Fibroblast of the conjunctiva (primary cell): ENCODE results near the gene ETV5.
A peak's percentile ranks its signal among the peaks of the same experiment; 100 is the strongest.
"Not testable (repeated sequence)": the region's sequence is repeated elsewhere in the genome, so short reads cannot be mapped to it uniquely, and the experiment has no call there.

Source experiments
- DNase-seq: peaks from one replicate; pipeline ENCODE4 v3.0.0-alpha.2; 2010; ENCODE audit warnings: low read depth

ETV5 gene

GRCh38 chr3:186021673-186022362 is 87.1 kb downstream of the ETV5 start:
- DNase-seq, result peak; percentile 87

DNA sequence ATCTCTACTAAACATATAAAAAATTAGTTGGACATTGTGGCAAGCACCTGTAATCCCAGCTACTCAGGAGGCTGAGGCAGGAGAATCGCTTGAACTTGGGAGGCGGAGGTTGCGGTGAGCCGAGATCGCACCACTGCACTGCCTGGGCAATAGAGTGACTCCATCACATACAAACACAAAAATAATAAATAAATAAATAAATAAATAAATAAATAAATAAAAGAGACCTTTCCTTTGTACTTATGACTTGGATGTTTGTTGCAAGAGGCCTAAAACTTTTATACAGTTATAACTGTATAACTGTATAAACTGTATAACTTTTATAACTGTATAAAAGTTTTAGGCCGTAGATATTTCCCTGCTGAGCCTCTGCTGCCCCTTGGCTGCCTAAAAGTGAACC is 87.6 kb downstream of the ETV5 start:
- DNase-seq, result not testable (repeated sequence)

DNA sequence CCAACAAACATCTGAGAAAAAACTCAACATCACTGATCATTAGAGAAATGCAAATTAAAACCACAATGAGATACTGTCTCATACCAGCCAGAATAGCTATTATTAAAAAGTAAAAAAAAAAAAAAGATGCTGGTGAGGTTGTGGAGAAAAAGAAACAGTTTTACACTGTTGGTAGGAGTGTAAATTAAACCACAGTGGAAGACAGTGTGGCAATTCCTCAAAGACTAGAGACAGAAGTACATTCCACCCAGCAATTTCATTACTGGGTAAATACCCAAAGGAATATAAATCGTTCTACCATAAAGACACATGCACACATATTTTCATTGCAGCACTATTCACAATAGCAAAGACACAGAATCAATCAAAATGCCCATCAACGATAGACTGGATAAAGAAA is 89.6 kb downstream of the ETV5 start:
- not testable (repeated sequence) for DNase-seq

DNA sequence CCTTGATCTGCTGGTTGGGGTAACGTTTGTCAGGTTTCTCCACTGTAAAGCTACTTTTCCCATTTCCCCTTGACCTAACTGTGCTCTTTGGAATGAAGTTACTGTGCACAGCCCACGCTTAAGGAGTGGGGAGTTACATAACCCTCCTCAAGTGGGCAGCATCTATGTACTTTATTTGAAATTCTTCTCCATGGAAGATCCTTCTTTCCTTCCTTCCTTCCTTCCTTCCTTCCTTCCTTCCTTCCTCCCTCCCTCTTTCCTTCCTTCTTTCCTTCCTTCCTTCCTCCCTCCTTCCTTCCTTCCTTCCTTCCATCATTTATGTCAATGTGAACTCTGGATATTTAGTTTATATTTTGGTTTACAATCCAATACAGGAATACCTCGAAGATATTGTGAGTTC is 94.0 kb downstream of the ETV5 start:
- DNase-seq, result no peak

DNA sequence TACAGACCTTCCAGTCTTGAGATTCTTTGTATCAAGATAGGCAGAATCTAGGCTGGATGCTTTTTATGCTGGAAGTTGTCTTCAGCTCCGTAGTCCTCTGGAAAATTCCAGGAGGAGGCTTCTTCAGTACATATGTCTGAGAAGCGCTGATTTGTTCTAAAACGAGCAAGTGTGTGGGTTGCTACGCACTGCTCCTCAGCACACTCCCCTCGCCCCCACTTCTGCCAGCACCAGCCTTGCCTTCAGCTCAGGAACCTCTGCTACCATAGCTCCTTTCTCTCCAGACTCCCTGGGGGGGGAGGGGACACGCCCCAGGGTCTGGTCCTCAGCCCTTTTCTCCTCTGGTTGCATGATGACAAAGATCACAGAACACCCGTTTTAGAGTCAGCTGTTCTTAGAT is 95.6 kb downstream of the ETV5 start:
- no peak for DNase-seq

DNA sequence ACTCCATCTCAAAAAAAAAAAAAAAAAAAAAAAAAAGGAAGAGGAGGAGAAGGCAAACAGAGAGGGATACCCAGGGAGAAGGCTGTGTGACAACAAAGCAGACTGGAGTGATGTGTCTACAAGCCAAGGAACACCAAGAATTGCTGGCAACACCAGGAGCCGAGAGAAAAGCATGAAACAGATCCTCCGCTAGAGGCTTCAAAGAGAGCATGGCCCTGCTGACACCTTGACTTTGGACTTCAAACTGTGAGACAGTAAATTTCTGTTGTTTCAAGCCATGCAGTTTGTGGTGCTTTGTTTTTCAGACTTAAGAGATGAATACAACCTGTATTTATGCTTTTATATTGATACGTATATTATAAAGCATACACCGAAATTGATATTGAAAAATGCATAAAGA is 96.8 kb downstream of the ETV5 start:
- DNase-seq, result no peak

GRCh38 chr3:186004671-186005070 is 104.2 kb downstream of the ETV5 start:
- DNase-seq, result no peak

DNA sequence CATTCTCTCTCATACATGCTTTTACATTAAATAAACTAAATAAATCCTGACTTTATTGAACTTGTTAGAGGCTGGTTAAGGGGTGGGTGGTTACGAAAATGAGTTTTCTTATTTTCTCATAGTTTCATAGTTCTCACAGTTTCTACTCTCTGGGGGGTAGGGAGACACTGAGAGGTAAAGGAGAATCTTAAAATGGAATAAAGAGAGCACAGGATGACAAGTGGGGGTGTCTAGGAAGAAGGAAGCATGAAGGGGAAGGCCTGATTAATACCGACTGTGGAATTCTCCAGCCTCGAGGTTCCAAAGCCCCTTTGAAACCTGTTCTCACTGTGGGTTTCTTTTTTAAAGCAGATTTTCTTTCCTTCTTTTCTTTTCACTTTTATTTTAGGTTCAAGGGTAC is 104.7 kb downstream of the ETV5 start:
- DNase-seq, result no peak

GRCh38 chr3:186003610-186004009 is 105.3 kb downstream of the ETV5 start:
- DNase-seq, result no peak

DNA sequence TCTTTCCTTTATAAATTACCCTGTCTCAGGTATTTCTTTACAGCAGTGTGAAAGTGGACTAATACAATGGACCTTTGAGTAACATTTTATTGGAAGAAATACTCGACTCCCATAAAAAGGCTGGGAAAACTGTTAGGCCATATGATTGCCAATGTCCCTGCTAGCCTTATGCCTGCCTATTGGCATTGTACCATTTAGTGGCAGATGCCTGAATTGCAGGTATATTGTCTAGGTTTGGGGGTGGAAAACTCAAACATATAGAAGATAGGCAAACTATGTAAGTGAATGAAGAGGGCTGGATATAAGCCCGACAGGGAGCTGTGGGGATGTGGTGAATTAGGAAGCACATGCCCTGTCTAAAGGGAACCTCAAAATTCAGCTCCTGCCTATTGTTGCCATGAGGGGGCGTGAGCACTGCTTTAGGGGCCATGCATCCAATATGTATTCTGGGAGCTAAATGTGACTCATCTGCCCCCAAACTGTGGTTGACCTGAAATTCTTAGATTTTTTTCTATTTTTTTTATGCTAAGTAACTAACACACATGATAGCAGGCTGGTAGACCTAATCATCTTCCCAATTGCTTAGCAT is 105.9 kb downstream of the ETV5 start:
- DNase-seq, result no peak

DNA sequence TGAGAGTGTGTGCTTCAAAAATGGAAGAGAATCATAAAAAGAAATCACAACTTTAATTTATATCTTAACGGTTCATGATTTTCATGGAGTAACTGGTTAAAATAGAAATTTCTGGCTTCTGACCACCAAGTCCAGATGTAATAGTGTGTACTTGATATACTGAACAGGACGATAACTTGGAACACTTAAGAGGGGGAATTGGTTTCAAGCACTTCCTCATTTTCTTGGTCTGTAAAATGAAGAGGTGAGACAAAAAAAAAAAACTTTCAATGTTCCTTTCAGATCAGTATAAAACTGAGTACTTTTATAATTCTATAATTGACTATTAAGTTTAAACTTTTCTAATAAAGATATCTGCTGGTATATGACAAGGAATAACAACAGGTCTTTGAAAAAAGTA is 107.0 kb downstream of the ETV5 start:
- no peak for DNase-seq

GRCh38 chr3:185999221-185999620 is 109.7 kb downstream of the ETV5 start:
- no peak for DNase-seq

GRCh38 chr3:185998136-185998535 is 110.8 kb downstream of the ETV5 start:
- no peak for DNase-seq

DNA sequence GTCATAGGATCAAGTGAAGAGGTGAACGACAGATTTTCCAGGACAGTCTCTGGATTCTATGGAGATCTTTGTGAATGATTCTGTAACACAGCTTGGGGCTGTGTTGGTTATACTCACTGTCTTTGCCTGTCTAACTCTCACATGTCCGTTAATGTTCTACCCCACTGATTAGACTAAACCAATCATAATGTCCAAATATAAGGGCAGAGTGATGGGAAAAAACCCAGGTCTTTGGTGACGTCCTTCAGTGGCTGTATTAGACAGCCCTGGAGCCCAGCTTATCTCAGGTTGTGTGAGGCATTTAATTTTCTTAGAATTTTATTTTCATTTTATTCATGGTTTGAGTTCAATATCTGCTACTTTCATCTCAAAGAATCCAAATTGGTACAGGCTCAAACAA is 111.8 kb downstream of the ETV5 start:
- no peak for DNase-seq
